Stimulated activated naive CD4-positive, alpha-beta T cell (primary cell): ENCODE measurements around the gene RPH3AL.
"Not testable (repeated sequence)": the region's sequence is repeated elsewhere in the genome, so short reads cannot be mapped to it uniquely, and the experiment has no call there.

Source experiments
- DNase-seq, 6 experiments: peaks; one replicate each; lab custom pipeline; 2025; lab: John Stamatoyannopoulos, UW

Gene RPH3AL

GRCh38 chr17:260944-261343 is 91.7 kb downstream of the RPH3AL start:
- DNase-seq: no peak

DNA sequence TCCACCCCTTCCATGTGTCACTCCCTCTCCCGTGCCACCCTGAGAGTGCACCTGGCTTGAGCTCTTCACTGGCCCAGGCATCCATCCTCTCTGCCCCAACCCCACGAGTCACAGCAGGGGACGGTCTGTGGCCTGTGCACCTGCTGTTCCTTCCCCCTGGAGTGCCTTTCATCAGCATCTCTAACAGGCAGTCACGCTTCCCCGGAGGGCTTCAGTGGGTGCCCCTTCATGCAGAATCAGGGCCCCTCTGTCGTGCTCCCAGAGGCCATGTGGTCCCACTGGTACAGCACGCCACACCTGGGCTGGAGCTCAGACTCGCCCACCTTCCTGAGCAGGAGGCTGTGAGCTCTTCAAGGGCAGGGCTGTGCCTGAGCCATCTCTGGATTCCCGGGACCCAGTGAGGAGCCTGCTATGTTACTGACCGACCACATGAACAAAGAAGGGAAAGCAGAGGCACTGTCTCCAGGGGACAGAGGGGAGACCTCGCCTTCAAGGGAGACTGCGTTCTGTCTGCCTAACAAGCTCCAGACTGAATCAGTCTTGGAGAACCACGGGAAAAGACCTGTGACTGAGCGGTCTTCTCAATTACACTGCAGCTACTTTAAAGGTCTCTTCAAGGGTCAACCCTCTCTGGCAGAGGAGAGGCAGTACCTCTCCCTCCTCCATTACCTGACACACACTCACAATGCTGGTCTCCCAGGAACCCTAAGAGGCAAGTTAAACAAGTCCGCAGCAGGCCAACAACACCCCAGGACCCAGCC is 92.4 kb downstream of the RPH3AL start:
- DNase-seq: no peak

- no peak for DNase-seq
Measured at GRCh38 chr17:259341-259976, 93.1 kb downstream of the RPH3AL start.

- DNase-seq: no peak
Measured at GRCh38 chr17:258906-259305, 93.7 kb downstream of the RPH3AL start.

DNA sequence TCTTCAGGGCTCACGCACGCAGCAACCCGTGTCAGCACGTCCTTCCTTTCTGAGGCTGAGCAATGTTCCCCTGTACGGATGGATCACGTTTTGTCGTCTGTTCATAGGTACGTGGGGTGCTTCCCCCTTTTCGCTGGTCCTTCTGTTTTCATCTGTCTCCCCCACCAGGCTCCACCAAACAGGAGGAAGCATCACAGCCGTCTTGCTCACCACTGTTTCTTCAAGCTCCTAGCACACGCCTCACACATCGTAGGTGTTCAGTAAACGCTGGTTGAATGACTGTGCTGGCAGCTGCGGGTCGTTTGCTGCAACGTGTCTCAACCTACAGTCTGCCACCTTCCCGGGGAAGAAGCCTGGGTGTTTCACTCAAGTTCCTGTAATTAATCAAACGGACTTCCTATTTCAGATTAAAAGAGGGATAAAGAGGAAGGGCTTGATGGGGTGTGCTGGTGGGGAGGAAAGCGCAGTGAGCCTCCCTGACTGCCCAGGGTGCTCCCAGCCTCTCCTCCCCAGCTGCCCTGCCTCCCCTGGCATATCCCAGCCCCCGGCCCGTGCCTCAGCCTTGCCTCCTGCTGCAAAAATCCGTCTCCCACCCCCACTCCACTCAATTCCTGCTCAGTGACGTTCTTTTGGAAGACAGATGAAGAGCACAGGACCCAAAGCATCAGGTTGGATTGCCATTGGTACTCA is 94.4 kb downstream of the RPH3AL start:
- DNase-seq: no peak

DNA sequence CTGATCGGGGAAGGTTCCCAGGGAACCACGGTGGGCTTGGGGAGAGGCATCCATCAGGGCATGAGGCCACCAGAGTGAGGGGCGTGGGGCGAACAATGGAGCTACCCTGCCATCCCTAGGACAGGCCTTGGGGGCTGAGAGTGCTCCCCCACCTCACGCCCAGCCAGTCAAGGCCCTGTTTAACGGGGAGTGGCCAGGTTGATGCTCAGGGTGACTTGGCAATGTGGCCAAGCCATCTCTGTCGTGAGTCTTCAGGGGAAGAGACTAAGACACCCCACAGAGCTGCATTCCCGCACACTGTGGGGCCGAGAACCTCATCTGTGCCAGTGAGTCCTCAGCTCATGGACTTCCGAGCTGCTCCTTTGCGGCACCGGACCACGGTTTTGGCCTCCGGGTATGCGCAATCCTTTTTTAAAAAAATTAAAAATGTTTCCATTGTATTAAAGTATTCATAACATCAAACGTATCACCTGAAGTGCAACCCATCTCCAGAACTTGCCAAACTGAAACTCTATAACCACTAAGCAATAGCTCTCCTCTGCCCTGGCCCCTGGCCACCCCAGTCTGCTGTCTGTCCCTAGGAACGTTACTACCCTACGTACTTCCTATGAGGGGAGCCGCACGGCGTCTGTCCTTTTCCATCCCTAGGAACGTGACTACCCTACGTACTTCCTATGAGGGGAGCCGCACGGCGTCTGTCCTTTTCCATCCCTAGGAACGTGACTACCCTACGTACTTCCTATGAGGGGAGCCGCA is 99.3 kb downstream of the RPH3AL start:
- no peak for DNase-seq

GRCh38 chr17:252456-252855 is 100.2 kb downstream of the RPH3AL start:
- DNase-seq: no peak

DNA sequence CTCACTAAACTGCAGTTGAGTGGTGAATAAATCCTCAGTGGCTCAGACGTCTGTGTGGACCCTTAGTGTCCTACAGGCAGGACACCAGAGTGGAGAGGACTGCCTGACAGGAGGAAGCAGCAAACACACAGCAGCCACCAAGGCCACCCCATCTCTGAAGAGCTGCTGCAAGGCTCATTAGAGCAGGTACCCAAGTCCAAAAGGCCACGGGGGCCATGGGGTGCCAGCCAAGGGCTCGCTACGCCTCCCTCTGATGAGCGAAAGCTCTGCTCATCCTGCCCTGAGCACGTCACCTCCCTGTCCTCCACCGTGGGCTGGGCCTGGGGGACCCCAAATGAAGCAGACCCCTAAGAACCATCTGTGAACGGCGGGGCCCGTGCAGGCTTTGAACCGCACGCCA is 101.1 kb downstream of the RPH3AL start:
- no peak for DNase-seq

DNA sequence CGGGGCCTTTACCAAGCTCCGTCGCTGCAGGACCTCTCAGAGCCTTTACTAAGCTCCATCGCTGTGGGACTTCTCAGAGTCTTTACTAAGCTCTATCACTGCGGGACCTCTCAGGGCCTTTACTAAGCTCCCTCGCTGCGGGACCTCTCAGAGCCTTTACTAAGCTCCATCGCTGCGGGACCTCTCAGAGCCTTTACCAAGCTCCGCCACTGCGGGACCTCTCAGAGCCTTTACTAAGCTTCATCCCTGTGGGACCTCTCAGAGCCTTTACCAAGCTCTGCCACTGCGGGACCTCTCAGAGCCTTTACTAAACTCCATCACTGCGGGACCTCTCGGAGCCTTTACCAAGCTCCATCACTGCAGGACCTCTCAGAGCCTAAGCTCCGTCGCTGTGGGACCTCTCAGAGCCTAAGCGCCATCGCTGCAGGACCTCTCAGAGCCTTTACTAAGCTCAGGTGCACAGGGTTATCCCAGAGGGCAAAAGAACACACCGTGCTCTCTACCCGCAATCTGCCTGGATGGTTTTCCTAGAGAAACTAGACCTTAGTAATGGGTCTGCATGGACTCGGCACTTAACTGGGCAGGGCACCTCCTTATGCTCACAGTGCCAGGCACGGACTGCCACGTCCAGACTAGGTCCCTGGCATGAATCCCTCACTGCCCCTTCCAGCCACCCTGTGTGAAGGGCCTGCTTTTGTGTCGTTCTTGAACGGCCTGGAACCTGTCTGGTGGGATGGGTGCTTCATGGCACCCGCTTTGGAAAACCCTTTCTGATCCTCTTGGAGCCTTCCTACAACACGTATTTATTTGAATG is 101.9 kb downstream of the RPH3AL start:
- no peak for DNase-seq

DNA sequence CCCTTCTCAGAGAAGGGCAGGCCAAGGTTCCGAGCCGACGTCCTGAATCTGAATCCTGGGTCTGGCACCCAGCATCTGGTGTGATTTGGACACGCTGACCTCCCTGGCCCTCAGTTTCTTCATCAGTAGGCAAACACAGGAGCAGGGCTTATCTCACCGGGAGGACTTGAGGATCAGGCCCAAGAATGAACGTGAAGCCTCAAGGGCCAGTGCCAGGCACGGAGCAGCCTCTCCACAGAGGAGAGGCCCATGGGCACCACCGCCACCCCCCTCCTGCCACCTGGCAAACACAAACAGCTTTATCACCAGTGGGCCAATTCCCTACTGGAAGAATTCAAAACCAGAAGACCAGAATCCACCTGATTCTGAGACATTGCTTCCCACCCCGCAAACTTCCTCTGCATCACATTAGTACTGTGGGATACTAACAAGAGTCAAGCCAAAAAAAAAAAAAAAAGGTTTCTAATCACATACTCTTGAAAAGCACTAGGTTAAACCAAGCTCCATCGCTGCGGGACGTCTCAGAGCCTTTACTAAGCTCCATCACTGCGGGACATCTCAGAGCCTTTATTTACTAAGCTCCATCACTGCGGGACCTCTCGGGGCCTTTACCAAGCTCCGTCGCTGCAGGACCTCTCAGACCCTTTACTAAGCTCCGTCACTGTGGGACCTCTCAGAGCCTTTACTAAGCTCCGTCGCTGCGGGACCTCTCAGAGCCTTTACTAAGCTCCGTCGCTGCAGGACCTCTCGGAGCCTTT is 103.2 kb downstream of the RPH3AL start:
- DNase-seq: no peak

DNA sequence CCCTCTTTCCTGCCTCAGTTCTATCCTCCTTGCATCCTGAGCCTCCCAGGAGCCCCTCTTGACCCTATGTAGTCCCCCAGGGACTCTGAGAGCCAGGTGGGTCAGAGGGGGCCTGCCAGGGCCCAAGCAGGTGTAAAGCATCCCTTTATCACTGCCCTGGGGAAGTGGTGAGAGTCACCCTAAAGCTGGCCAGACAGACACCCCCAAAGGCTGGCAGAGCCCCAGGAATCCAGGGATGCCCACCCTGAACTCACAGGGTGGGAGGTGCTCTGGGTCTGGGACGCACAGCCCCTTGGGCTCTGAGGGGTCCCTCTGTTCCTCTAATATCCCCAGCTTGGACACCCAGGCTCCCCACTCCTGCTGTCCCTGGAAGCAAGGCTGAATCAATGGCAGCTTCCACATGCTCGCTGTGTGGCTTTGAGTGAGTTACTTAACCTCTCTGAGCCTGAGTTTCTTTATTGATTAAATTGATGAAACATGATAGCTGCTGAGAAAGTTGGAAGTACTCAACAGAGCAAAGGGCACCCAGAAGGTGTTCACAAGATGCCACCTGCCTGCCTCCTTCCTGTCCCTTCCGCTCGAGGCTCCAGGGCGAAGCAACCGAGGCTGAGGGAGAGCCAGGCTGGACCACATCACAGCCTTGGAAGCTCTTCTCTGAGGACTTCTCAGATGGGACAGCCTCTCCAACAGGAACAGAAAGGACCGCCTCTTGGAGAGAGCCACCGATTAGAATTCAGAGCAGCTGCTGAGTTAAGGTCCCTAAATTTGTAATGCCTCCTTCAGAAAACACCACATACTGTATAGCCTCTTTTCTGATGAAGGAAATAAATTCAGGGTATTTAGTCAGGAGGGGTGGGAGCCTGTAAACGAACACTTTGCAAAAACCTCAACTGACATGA is 104.0 kb downstream of the RPH3AL start:
- DNase-seq: no peak

DNA sequence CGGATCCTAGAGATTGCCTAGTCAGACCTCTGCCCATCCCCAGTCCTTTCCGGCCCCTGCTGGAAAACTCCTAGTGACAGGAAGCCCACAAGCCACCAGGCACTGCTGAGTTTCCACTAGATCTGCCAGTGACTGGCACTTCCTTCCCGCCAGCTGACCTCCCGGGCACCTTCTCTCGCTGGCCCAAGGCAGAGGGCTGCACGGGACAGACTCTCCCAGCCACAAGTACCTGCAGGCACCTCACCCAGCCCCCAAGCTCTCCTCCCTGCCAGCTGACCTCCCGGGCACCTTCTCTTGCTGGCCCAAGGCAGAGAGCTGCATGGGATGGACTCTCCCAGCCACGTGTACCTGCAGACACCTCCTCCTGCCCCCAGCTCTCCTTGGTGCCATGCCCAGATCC is 104.8 kb downstream of the RPH3AL start:
- DNase-seq: no peak

- DNase-seq: no peak
Measured at GRCh38 chr17:246851-247421, 105.7 kb downstream of the RPH3AL start.

- no peak for DNase-seq
Measured at GRCh38 chr17:246226-246625, 106.4 kb downstream of the RPH3AL start.

DNA sequence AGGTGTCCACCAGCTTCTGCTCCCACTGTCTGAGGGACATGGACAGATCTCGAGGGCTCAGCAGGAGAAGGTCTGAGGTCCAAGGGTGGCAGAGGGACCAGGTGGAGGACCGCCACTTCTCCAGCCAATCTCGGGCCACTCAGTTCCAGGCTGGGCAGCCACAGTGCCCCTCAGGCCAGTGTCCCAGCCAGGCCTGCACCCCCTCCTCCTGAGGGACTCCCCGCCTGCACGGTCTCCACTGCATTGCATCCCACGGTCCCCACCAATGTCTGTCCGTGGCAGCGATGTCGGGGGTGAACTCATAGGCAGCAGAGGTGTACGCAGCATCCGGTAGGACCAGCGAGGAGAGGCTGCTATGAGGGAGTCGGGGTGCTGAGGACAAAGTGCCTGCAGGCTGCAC is 107.0 kb downstream of the RPH3AL start:
- DNase-seq: no peak

GRCh38 chr17:245020-245419 is 107.6 kb downstream of the RPH3AL start:
- DNase-seq: no peak

- DNase-seq: not testable (repeated sequence)
Measured at GRCh38 chr17:243924-244323, 108.7 kb downstream of the RPH3AL start.

GRCh38 chr17:238964-239259 is 113.7 kb downstream of the RPH3AL start:
- no peak for DNase-seq

GRCh38 chr17:238071-238963 is 114.3 kb downstream of the RPH3AL start:
- no peak for DNase-seq
